IPS-15b (cell line): Measurements from ENCODE around the gene KCTD21.

Experiments used
- H3K27me3 ChIP-seq: one replicate; pipeline ENCODE4 v1.6.1; 2013; ENCODE audit warnings: low read length; ENCODE audit not compliant: control insufficient read depth, insufficient read depth
- H3K36me3 ChIP-seq: one replicate; pipeline ENCODE4 v1.6.1; 2013; ENCODE audit warnings: low read length; ENCODE audit not compliant: control insufficient read depth, insufficient read depth
- H3K4me1 ChIP-seq: one replicate; pipeline ENCODE4 v1.6.1; 2013; ENCODE audit warnings: mild to moderate bottlenecking, low read length; ENCODE audit not compliant: control insufficient read depth, insufficient read depth
- H3K4me3 ChIP-seq: one replicate; pipeline ENCODE4 v1.5.1; 2013; ENCODE audit warnings: low read depth, low read length
- H3K9ac ChIP-seq: one replicate; pipeline ENCODE4 v1.6.1; 2013; ENCODE audit warnings: low read depth, mild to moderate bottlenecking, low read length
- H3K9me3 ChIP-seq: one replicate; pipeline ENCODE4 v1.6.1; 2013; ENCODE audit warnings: mild to moderate bottlenecking, low read length; ENCODE audit not compliant: control insufficient read depth, insufficient read depth

Gene KCTD21

GRCh38 chr11:78216571-78217287, 28.3 kb upstream of the KCTD21 start:
- H3K9me3 ChIP-seq = no peaks in the 10 kb centered on the region
- no peak overlapping the region for H3K9ac ChIP-seq
- H3K4me3 ChIP-seq = no peak overlapping the region
- no peaks in the 10 kb centered on the region for H3K4me1 ChIP-seq
- H3K36me3 ChIP-seq = peaks cover 11% of the 10 kb centered on the region
- H3K27me3 ChIP-seq = no peaks in the 10 kb centered on the region

- Histone ChIP-seq H3K27me3 (no peaks in the 10 kb centered on the region), H3K4me1 (no peaks in the 10 kb centered on the region), H3K36me3 (peaks cover 4% of the 10 kb centered on the region), H3K9me3 (no peaks in the 10 kb centered on the region), H3K9ac (no peak overlapping the region), H3K4me3 (no peak overlapping the region)
Measured at GRCh38 chr11:78216021-78216420, 27.6 kb upstream of the KCTD21 start.

GRCh38 chr11:78214331-78215194, 26.1 kb upstream of the KCTD21 start:
- H3K27me3 ChIP-seq = no peaks in the 10 kb centered on the region
- H3K4me3 ChIP-seq = no peak overlapping the region
- no peaks in the 10 kb centered on the region for H3K4me1 ChIP-seq
- H3K36me3 ChIP-seq = peaks cover 7% of the 10 kb centered on the region
- no peaks in the 10 kb centered on the region for H3K9me3 ChIP-seq
- no peak overlapping the region for H3K9ac ChIP-seq

GRCh38 chr11:78213526-78214330, 25.3 kb upstream of the KCTD21 start:
- Histone ChIP-seq H3K27me3 (no peaks in the 10 kb centered on the region), H3K9me3 (no peaks in the 10 kb centered on the region), H3K4me3 (no peak overlapping the region), H3K36me3 (peaks cover 7% of the 10 kb centered on the region), H3K4me1 (no peaks in the 10 kb centered on the region), H3K9ac (no peak overlapping the region)

- Histone ChIP-seq H3K9me3 (no peaks in the 10 kb centered on the region), H3K9ac (no peak overlapping the region), H3K27me3 (no peaks in the 10 kb centered on the region), H3K4me3 (no peak overlapping the region), H3K36me3 (peaks cover 7% of the 10 kb centered on the region), H3K4me1 (no peaks in the 10 kb centered on the region)
Measured at GRCh38 chr11:78212586-78213371, 24.4 kb upstream of the KCTD21 start.

GRCh38 chr11:78211565-78211964, 23.1 kb upstream of the KCTD21 start:
- Histone ChIP-seq H3K27me3 (no peaks in the 10 kb centered on the region), H3K9me3 (no peaks in the 10 kb centered on the region), H3K36me3 (peaks cover 7% of the 10 kb centered on the region), H3K9ac (no peak overlapping the region), H3K4me1 (no peaks in the 10 kb centered on the region), H3K4me3 (no peak overlapping the region)

GRCh38 chr11:78210000-78210608, 21.7 kb upstream of the KCTD21 start:
- Histone ChIP-seq H3K9me3 (no peaks in the 10 kb centered on the region), H3K9ac (no peak overlapping the region), H3K4me1 (no peaks in the 10 kb centered on the region), H3K27me3 (no peaks in the 10 kb centered on the region), H3K36me3 (peaks cover 9% of the 10 kb centered on the region), H3K4me3 (no peak overlapping the region)

- no peak overlapping the region for H3K9ac ChIP-seq
- H3K9me3 ChIP-seq = no peaks in the 10 kb centered on the region
- H3K4me1 ChIP-seq = no peaks in the 10 kb centered on the region
- no peak overlapping the region for H3K4me3 ChIP-seq
- H3K36me3 ChIP-seq = peaks cover 9% of the 10 kb centered on the region
- H3K27me3 ChIP-seq = no peaks in the 10 kb centered on the region
Measured at GRCh38 chr11:78209478-78209877, 21.1 kb upstream of the KCTD21 start.

- Histone ChIP-seq H3K4me1 (no peaks in the 10 kb centered on the region), H3K9ac (no peak overlapping the region), H3K36me3 (peaks cover 5% of the 10 kb centered on the region)
Measured at GRCh38 chr11:78208257-78209165, 20.1 kb upstream of the KCTD21 start.

GRCh38 chr11:78207532-78208256, 19.3 kb upstream of the KCTD21 start:
- Histone ChIP-seq H3K4me3 (no peak overlapping the region), H3K9ac (no peak overlapping the region), H3K27me3 (no peaks in the 10 kb centered on the region), H3K36me3 (peaks cover 5% of the 10 kb centered on the region), H3K9me3 (no peaks in the 10 kb centered on the region), H3K4me1 (no peaks in the 10 kb centered on the region)

More at GRCh38 chr11:78208257-78209165, 20.1 kb upstream of the KCTD21 start:
- H3K27me3 ChIP-seq = no peaks in the 10 kb centered on the region
- no peaks in the 10 kb centered on the region for H3K9me3 ChIP-seq
- no peak overlapping the region for H3K4me3 ChIP-seq
